Thoracic aorta (tissue), 2 donors: ENCODE data around the gene OSR1. TPM values are rescaled to one million over a fixed set of nuclear protein-coding genes. Genes with fewer than 3 reads are reported as not detected.

Experiments used
- ATAC-seq: fragments of 150-250 bp; one replicate; pipeline ENCODE4 v1.8.0; 2017; ENCODE audit warnings: low read depth; ENCODE audit not compliant: insufficient number of reproducible peaks, low FRiP score
- DNase-seq: peaks from one replicate; pipeline ENCODE4 v3.0.0-alpha.2; 2020; ENCODE audit warnings: low spot score
- H3K27ac ChIP-seq, 2 donors: fragments of 200-600 bp; sonication (generic); 1 replicate in 1 of 2; 2 replicates in 1 of 2; pipeline ENCODE4 v1.5.1; 2016; ENCODE audit warnings: mild to moderate bottlenecking in 2 of 2, moderate library complexity in 2 of 2
- H3K27me3 ChIP-seq: fragments of 200-600 bp; sonication (generic); replicated peaks from 2 replicates; pipeline ENCODE4 v1.6.0; 2016; ENCODE audit warnings: mild to moderate bottlenecking; ENCODE audit not compliant: insufficient read depth
- H3K36me3 ChIP-seq: fragments of 200-600 bp; sonication (generic); one replicate; pipeline ENCODE4 v1.5.1; 2016
- H3K4me1 ChIP-seq, 2 donors: fragments of 200-600 bp; sonication (generic); 1 replicate in 1 of 2; 2 replicates in 1 of 2; pipeline versions ENCODE4 v1.5.1 to v1.6.0; 2016; ENCODE audit warnings: low read depth in 2 of 2, mild to moderate bottlenecking in 1 of 2; ENCODE audit not compliant: control insufficient read depth in 1 of 2
- H3K4me3 ChIP-seq: fragments of 200-600 bp; sonication (generic); 2 replicates; pipeline ENCODE4 v1.5.1; 2016; ENCODE audit warnings: mild to moderate bottlenecking
- H3K9me3 ChIP-seq: fragments of 200-600 bp; sonication (generic); 2 replicates; pipeline ENCODE4 v1.5.1; 2016
- CTCF ChIP-seq: fragments of 200-600 bp; sonication (generic); IDR thresholded peaks from one replicate; pipeline ENCODE4 v1.5.1; 2019; ENCODE audit warnings: antibody characterized with exemption
- total RNA-seq, 2 donors: library from RNA; depleted of rRNA; stranded (reverse); fragments of >200 nt; gene quantifications; one replicate each; pipeline versions ENCODE4 v1.1.0 to v1.2.3, GENCODE V29; 2016

The OSR1 gene
- total RNA-seq, 2 donors from 2014 or later, result 90.7 to 180 TPM

GRCh38 chr2:19351499-19351898 lies 6.9 kb downstream of the OSR1 start:
- H3K27me3 ChIP-seq, result no peaks in the 10 kb centered on the region
- DNase-seq (no peak), ATAC-seq (no peak)
- peak overlapping the region; percentile 88 to 96 for H3K27ac ChIP-seq
- no peaks in the 10 kb centered on the region for H3K9me3 ChIP-seq
- peaks cover 13 to 71% of the 10 kb centered on the region in 2 donors for H3K4me1 ChIP-seq
- H3K36me3 ChIP-seq, result peaks cover 6% of the 10 kb centered on the region
- no peak for TF ChIP-seq CTCF
- H3K4me3 ChIP-seq, result peak overlapping the region; percentile 95

GRCh38 chr2:19350678-19351401 lies 7.6 kb downstream of the OSR1 start:
- peaks cover 6% of the 10 kb centered on the region for H3K36me3 ChIP-seq
- H3K9me3 ChIP-seq, result no peaks in the 10 kb centered on the region
- H3K4me1 ChIP-seq, result peaks cover 13 to 74% of the 10 kb centered on the region in 2 donors
- no peak for DNase-seq
- peak overlapping the region; percentile 95 for H3K4me3 ChIP-seq
- TF ChIP-seq CTCF, result no peak
- H3K27me3 ChIP-seq, result no peaks in the 10 kb centered on the region
- no peak for ATAC-seq
- H3K27ac ChIP-seq, result peak overlapping the region; percentile 88 to 96

- Histone ChIP-seq H3K9me3 (no peaks in the 10 kb centered on the region), H3K4me1 (peaks cover 13 to 74% of the 10 kb centered on the region in 2 donors), H3K36me3 (peaks cover 6% of the 10 kb centered on the region), H3K27ac (peak overlapping the region; percentile 88 to 96), H3K27me3 (no peaks in the 10 kb centered on the region), H3K4me3 (peak overlapping the region; percentile 95)
- ATAC-seq (peak; percentile 18), DNase-seq (no peak)
- peak; percentile 95 for TF ChIP-seq CTCF
Observed at GRCh38 chr2:19349911-19350677, 8.3 kb downstream of the OSR1 start.

GRCh38 chr2:19348692-19349091 lies 9.7 kb downstream of the OSR1 start:
- no peaks in the 10 kb centered on the region for H3K9me3 ChIP-seq
- H3K27ac ChIP-seq, result peak overlapping the region; percentile 88 to 96
- H3K4me3 ChIP-seq, result peak overlapping the region; percentile 79
- ATAC-seq (no peak), DNase-seq (no peak)
- H3K4me1 ChIP-seq, result peaks cover 13 to 63% of the 10 kb centered on the region in 2 donors
- no peaks in the 10 kb centered on the region for H3K27me3 ChIP-seq
- H3K36me3 ChIP-seq, result peaks cover 6% of the 10 kb centered on the region
- TF ChIP-seq CTCF, result no peak
